Measurements from ENCODE around the gene RPS6KA5.

Gene RPS6KA5

DNA sequence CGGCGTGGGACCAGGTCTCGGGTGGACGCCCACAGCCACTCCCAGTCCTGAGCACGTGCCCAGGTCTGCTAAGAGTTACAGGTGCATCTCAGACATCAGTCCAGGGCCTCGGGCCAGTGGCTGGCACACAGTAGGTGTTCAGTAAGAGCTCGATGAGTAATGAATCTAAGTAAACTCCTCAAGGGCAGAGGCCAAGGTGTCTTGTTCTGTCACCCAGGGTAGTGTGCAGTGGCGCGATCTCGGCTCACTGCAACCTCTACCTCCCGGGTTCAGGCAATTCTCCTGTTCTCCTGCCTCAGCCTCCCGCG is 255.4 kb downstream of the RPS6KA5 start:
- TF ChIP-seq, protein P1, sequence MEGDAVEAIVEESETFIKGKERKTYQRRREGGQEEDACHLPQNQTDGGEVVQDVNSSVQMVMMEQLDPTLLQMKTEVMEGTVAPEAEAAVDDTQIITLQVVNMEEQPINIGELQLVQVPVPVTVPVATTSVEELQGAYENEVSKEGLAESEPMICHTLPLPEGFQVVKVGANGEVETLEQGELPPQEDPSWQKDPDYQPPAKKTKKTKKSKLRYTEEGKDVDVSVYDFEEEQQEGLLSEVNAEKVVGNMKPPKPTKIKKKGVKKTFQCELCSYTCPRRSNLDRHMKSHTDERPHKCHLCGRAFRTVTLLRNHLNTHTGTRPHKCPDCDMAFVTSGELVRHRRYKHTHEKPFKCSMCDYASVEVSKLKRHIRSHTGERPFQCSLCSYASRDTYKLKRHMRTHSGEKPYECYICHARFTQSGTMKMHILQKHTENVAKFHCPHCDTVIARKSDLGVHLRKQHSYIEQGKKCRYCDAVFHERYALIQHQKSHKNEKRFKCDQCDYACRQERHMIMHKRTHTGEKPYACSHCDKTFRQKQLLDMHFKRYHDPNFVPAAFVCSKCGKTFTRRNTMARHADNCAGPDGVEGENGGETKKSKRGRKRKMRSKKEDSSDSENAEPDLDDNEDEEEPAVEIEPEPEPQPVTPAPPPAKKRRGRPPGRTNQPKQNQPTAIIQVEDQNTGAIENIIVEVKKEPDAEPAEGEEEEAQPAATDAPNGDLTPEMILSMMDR (IDR thresholded peaks at IDR 0.05; ENCODE audit: low read depth, low read length), result no peak
- DNase-seq (ENCODE audit: extremely low read depth, low read depth), result no peak

DNA sequence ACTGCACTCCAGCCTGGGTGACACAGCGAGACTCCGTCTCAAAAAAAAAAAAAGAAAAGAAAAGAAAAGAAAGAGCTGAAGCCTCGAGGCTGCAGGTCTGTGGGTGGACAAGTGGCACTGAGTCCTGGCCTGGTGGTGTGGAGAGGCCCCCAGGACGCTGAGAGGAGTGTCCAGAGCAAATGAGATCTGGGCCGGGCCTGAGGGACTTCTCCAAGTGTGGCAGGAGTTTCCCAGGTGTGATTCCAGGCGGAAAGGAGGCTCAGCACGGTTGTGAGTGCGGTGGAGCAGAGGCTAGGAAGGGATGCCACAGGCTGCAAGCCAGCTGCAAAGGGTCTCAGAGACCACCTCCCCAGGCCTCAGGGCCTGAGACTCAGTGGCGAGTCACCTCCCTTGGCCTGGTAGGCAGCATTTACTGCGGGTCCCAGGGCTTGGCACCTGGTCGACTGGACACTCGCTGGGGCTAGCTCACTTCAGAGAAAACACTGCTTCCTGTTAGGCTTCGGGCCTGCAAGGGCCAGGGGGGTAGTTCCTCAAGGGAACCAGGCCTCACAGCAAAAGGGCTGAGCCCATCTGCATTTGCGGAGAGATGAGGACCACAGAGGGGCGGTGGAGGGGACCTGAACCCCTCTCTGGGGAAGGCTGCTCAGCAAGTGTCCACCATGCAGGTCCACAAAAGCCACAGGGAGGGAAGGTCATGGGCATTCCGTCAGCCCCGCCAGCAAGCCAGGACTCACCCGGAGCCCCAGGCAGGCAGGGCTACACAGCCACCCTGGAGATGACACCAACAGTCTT is 256.0 kb downstream of the RPS6KA5 start:
- DNase-seq (ENCODE audit: extremely low read depth, low read depth), result no peak
- TF ChIP-seq, protein P1 (IDR thresholded peaks at IDR 0.05; ENCODE audit: low read depth, low read length), result no peak

DNA sequence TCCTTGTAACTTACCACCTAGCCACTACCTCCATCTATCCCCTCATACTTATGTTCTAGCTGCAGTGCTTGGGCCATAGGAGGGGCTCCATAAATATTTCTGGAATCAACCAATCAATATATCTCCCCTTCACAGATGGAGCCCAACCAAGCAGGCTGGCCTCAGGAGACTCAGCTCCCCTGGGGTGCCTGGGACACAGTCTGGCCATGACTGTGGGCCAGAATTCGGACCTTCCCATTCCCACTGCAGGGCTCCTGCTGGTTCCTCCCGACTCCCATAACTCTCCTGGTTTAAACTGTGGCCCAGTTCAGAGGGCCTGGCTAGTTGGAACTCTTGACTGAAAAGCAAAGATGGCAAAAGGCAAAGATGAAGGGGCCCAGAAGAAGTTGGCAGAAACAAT is 257.2 kb downstream of the RPS6KA5 start:
- TF ChIP-seq, protein P1 (IDR thresholded peaks at IDR 0.05; ENCODE audit: low read depth, low read length), result no peak
- no peak for DNase-seq (ENCODE audit: extremely low read depth, low read depth)

DNA sequence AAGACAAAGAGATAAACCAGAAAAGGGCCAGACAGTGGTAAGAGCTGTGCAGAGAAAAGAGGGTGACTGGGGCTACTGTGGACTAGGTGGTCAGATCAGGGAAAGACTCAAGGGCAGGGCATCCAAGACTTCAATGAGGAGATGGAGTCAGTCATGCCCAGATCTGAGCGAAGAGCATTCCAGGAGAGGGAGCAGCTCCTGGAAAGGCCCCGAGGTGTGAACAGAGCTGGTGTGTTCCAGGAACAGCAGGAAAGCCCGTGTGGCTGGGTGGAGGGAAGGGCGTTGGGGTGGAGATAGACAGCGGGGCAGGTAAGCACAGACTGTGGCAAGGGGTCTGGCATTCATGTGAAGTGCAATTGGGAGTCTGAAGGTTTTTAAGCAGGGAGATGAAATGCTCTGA is 261.0 kb downstream of the RPS6KA5 start:
- DNase-seq (ENCODE audit: extremely low read depth, low read depth), result no peak
- TF ChIP-seq, protein P1 (IDR thresholded peaks at IDR 0.05; ENCODE audit: low read depth, low read length), result no peak

DNA sequence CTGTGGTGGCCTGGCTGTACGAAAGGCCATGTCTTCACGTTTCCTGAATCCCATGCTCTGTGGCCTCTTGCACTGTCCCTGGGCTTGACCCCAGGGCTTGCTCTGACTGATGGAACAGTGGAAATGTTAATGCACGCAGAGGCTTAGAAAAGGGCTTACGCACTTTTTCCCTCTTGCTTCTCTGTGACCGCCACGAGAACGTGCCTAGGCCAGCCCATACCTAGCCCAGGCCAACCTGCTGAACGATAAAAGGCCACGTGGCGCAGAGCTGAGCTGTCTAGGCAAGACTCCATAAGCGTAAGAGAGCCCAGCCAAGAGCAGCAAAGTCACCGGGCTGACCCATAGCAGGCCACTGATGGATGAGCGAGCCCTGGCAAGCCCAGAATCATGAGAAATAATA is 262.5 kb downstream of the RPS6KA5 start:
- DNase-seq (ENCODE audit: extremely low read depth, low read depth), result no peak

More for the DNA sequence above, 262.5 kb downstream of the RPS6KA5 start:
- TF ChIP-seq, protein P1 (IDR thresholded peaks at IDR 0.05; ENCODE audit: low read depth, low read length), result no peak

Measured in AG09319 (cell line).